Uterus (tissue), 4 donors: ENCODE results near the gene ZNF24. TPM values are rescaled to one million over a fixed set of nuclear protein-coding genes. Genes with fewer than 3 reads are reported as not detected.

Experiments used
- DNase-seq, 2 donors: peaks; one replicate each; pipeline ENCODE4 v3.0.0-alpha.2; 2019 to 2020
- H3K27ac ChIP-seq, 2 donors: fragments of 200-600 bp; sonication (generic); 1 replicate in 1 of 2; 2 replicates in 1 of 2; pipeline ENCODE4 v1.5.1; 2016 to 2018
- H3K27me3 ChIP-seq, 2 donors: fragments of 200-600 bp; sonication (generic); one replicate each; pipeline ENCODE4 v1.5.1; 2018 to 2019; ENCODE audit warnings: control low read depth in 1 of 2
- H3K36me3 ChIP-seq, 2 donors: fragments of 200-600 bp; sonication (generic); one replicate each; pipeline ENCODE4 v1.5.1; 2019; ENCODE audit warnings: control low read depth in 1 of 2
- H3K4me1 ChIP-seq, 2 donors: fragments of 200-600 bp; sonication (generic); one replicate each; pipeline ENCODE4 v1.5.1; 2018 to 2019; ENCODE audit warnings: control low read depth in 1 of 2
- H3K4me3 ChIP-seq, 2 donors: fragments of 200-600 bp; sonication (generic); 1 replicate in 1 of 2; 2 replicates in 1 of 2; pipeline ENCODE4 v1.5.1; 2018 to 2019; ENCODE audit warnings: mild to moderate bottlenecking in 1 of 2
- H3K9me3 ChIP-seq, 2 donors: fragments of 200-600 bp; sonication (generic); one replicate each; pipeline ENCODE4 v1.5.1; 2019; ENCODE audit warnings: control low read depth in 1 of 2
- POLR2A ChIP-seq, 2 donors: fragments of 450-650 bp; IDR thresholded peaks; one replicate each; pipeline ENCODE4 v1.6.1; 2016; ENCODE audit warnings: antibody characterized with exemption in 2 of 2, mild to moderate bottlenecking in 1 of 2, moderate library complexity in 1 of 2
- intact Hi-C: fragments of 100-400 bp; cut with DNase I; formaldehyde crosslinking; loops from one replicate; pipeline ENCODE4 v1.15.1; 2023; ENCODE audit warnings: low total_unique reads
- total RNA-seq, 4 donors: library from RNA; depleted of rRNA in 3 of 4; stranded (reverse); fragments of >200 nt in 3 of 4; gene quantifications; one replicate each; pipeline versions ENCODE4 v1.1.0 to v1.2.4, GENCODE V29; 2014 to 2023
- TF ChIP-seq, protein P1 (sequence below), 4 experiments: fragments of 200-600 bp in 2 of 4; fragments of 450-650 bp in 2 of 4; sonication (generic) in 2 of 4; IDR thresholded peaks; one replicate each; pipeline ENCODE4 v1.5.1; 2016 to 2019; ENCODE audit warnings: antibody characterized with exemption in 4 of 4, mild to moderate bottlenecking in 2 of 4, moderate library complexity in 1 of 4
- donor health status: DM: yes; HTN: yes; CAD: no.

ZNF24 gene
- total RNA-seq, 4 donors from 2014 or later, result 22.0 to 86.7 (median 42.8) TPM

DNA sequence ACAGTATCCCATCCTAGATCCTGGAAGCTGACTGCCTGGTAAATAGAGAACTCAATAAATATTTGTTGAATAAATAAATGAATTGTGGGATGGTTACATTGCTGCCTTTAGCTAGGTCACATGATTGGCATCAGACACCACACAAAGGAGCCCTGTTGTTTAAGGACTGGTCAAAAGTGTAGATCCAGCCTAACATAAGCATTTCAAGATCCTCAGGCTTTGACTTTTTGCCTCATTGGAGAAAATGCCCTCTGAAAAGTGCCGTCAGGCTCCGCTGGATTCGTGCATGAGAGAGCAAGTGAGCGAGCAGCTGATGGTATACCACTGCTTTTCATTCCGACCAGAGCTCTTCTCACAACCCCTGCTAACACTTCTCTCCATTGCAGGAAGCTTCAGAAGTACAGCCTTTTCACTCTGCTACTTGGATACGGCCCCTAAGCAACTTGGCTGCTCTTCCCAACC is 1.3 kb upstream of the ZNF24 start:
- no peaks in the 10 kb centered on the region for H3K36me3 ChIP-seq
- intact Hi-C loops, result loop anchor here (10.0 kb wide), 1 partner anchor 101 kb away; the partner anchor contains the start of gene ZNF397
- no peaks in the 10 kb centered on the region for H3K4me1 ChIP-seq
- no peak overlapping the region for H3K4me3 ChIP-seq
- H3K27ac ChIP-seq, result peak overlapping the region; percentile 99 to 100
- H3K9me3 ChIP-seq, result no peaks in the 10 kb centered on the region
- H3K27me3 ChIP-seq, result no peaks in the 10 kb centered on the region
- TF ChIP-seq POLR2A (IDR thresholded peaks at IDR 0.05), result no peak
- TF ChIP-seq, protein P1, sequence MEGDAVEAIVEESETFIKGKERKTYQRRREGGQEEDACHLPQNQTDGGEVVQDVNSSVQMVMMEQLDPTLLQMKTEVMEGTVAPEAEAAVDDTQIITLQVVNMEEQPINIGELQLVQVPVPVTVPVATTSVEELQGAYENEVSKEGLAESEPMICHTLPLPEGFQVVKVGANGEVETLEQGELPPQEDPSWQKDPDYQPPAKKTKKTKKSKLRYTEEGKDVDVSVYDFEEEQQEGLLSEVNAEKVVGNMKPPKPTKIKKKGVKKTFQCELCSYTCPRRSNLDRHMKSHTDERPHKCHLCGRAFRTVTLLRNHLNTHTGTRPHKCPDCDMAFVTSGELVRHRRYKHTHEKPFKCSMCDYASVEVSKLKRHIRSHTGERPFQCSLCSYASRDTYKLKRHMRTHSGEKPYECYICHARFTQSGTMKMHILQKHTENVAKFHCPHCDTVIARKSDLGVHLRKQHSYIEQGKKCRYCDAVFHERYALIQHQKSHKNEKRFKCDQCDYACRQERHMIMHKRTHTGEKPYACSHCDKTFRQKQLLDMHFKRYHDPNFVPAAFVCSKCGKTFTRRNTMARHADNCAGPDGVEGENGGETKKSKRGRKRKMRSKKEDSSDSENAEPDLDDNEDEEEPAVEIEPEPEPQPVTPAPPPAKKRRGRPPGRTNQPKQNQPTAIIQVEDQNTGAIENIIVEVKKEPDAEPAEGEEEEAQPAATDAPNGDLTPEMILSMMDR (IDR thresholded peaks at IDR 0.05), result no peak
- DNase-seq, result no peak

DNA sequence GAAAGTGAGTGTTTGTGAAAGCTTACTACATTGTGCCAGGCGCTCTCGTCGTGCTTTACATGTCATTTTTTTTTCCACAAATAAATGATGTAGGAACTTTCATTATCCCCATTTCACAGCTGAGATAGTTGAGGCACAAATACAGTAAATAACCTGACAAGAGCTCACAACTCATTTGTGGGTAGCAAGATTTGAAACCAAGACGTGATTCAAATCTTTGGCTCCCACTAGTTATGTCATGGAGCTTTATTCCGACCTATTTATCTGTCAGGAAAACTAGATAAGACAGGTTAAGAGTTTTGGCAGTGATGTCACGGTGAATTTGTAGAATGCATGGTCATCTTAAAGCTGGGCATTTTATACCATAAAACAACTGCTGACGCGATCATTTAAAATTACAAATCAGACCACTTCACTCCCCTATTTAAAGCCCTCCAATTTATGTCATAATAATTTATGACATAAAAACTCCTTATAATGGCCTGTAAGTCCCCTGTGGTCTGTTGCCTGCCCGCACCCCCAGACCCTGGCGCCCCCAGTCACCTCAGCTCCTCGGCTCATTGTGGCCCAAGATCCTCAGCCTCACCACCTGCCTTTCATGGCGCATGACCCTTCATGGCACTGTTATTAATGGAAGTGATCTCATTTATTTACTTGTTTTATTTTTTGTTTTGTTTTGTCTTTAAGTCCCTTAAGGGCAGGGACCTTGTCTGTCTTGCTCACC is 678 bp upstream of the ZNF24 start:
- H3K36me3 ChIP-seq, result no peaks in the 10 kb centered on the region
- TF ChIP-seq, protein P1 (IDR thresholded peaks at IDR 0.05), result no peak
- TF ChIP-seq POLR2A (IDR thresholded peaks at IDR 0.05), result no peak
- H3K27ac ChIP-seq, result peak overlapping the region; percentile 99 to 100
- peak overlapping the region; percentile 96 to 100 for H3K4me3 ChIP-seq
- H3K27me3 ChIP-seq, result no peaks in the 10 kb centered on the region
- no peaks in the 10 kb centered on the region for H3K4me1 ChIP-seq
- no peaks in the 10 kb centered on the region for H3K9me3 ChIP-seq
- intact Hi-C loops, result loop anchor here (10.0 kb wide), 1 partner anchor 100 kb away; the partner anchor contains the start of gene ZNF397
- no peak for DNase-seq

DNA sequence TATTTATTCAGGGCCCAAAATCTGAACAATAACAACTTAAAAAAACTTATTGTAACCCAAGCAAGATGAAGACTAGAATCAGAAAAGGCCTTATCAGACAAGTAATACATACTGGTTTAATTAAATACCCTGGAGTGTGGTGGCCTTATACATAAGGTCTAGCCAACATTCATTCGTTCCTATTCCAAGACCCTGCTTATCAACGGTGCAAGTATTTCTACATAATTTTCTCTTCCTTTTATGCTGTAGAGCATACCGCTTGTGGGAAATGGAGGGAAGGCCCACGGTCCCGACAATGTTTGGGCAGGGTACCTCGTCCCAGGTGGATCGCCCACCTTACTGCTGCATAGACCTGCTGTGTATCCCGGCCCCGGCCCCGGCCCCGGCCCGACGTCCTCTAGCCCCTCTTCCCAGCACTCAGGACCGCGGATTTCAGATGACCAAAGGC is 708 bp downstream of the ZNF24 start:
- H3K4me3 ChIP-seq, result peak overlapping the region; percentile 96 to 100
- no peaks in the 10 kb centered on the region for H3K27me3 ChIP-seq
- H3K27ac ChIP-seq, result peak overlapping the region; percentile 99 to 100
- TF ChIP-seq POLR2A (IDR thresholded peaks at IDR 0.05), result no peak
- TF ChIP-seq, protein P1 (IDR thresholded peaks at IDR 0.05), result no peak
- H3K36me3 ChIP-seq, result no peaks in the 10 kb centered on the region
- H3K4me1 ChIP-seq, result no peaks in the 10 kb centered on the region
- intact Hi-C loops, result loop anchor here (10.0 kb wide), 1 partner anchor 99 kb away; the partner anchor contains the start of gene ZNF397
- no peak for DNase-seq
- no peaks in the 10 kb centered on the region for H3K9me3 ChIP-seq

DNA sequence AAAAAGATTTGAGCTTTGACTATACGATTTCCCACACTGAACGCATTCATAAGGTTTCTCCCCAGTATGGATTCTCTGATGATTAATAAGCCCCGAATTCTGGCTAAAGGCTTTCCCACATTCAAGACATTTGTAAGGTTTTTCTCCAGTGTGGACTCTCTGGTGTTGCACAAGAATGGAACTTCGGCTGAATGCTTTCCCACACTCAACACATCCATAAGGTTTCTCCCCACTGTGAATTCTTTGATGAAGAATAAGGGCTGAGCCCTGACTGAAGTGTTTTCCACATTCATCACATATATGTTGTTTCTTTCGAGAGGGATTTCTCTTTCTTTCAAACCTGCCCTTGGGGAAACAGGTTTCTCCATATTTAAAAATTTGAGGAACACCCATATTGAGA is 6.9 kb downstream of the ZNF24 start:
- Histone ChIP-seq H3K4me3 (no peak overlapping the region), H3K9me3 (no peaks in the 10 kb centered on the region), H3K4me1 (no peaks in the 10 kb centered on the region), H3K27ac (no peak overlapping the region), H3K36me3 (no peaks in the 10 kb centered on the region), H3K27me3 (no peaks in the 10 kb centered on the region)
- TF ChIP-seq, protein P1 (IDR thresholded peaks at IDR 0.05), result no peak
- TF ChIP-seq POLR2A (IDR thresholded peaks at IDR 0.05), result no peak
- intact Hi-C loops, result no loop called here
- DNase-seq, result no peak

DNA sequence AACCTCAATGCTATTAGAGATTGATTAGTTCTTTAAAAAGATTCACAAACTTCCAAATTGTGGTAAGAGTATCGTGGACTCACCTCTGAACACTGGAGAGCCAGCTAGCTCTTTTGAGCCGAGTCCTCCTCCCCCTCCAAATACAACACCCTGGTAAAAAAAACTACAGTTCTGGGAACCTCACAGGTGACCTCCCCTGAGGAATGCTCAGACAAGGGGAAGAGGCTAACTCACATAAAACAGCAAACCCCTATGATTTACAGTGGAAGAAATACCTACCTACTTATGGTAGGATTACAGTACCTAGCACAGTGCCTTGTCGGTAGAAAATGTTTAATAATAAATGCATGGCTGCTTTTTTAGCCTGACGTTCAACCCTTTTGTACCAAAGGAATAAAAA is 8.4 kb downstream of the ZNF24 start:
- Histone ChIP-seq H3K36me3 (no peaks in the 10 kb centered on the region), H3K27ac (no peak overlapping the region)
- intact Hi-C loops, result no loop called here

More for the DNA sequence above, 8.4 kb downstream of the ZNF24 start:
- no peak for DNase-seq
- Histone ChIP-seq H3K9me3 (no peaks in the 10 kb centered on the region), H3K4me1 (no peaks in the 10 kb centered on the region), H3K4me3 (no peak overlapping the region), H3K27me3 (no peaks in the 10 kb centered on the region)
- TF ChIP-seq, protein P1 (IDR thresholded peaks at IDR 0.05), result no peak
- no peak for TF ChIP-seq POLR2A (IDR thresholded peaks at IDR 0.05)
